Calu3 (cell line): ENCODE measurements around the gene IL1RAPL2. TPM values are rescaled to one million over a fixed set of nuclear protein-coding genes. Genes with fewer than 3 reads are reported as not detected.

Source experiments
- BruUV-seq: library from RNA; stranded (reverse); fragments of 400-500 nt; replicated peaks from 2 replicates; lab custom pipeline; 2021; lab: Mats Ljungman, UMichigan
- CTCF ChIA-PET: fragments of 300-600 bp; sonication (Branson Sonifier 250); formaldehyde crosslinking; loops from one replicate; lab custom pipeline; 2022; ENCODE audit warnings: antibody characterized with exemption; lab: Charles Lee
- DNase-seq: peaks from one replicate; pipeline ENCODE4 v3.0.0; 2022
- H3K27ac Mint-ChIP-seq: one replicate; pipeline ENCODE4 v1.8.0; 2022; ENCODE audit warnings: mixed read lengths; ENCODE audit not compliant: unreplicated experiment
- H3K27me3 Mint-ChIP-seq: one replicate; pipeline ENCODE4 v1.8.0; 2022; ENCODE audit warnings: mixed read lengths; ENCODE audit not compliant: unreplicated experiment
- H3K36me3 Mint-ChIP-seq: one replicate; pipeline ENCODE4 v1.8.0; 2022; ENCODE audit warnings: mild to moderate bottlenecking, moderate library complexity, mixed read lengths; ENCODE audit not compliant: insufficient read depth, unreplicated experiment
- H3K4me1 Mint-ChIP-seq: one replicate; pipeline ENCODE4 v1.8.0; 2022; ENCODE audit warnings: mild to moderate bottlenecking, low read depth, mixed read lengths; ENCODE audit not compliant: unreplicated experiment
- H3K4me3 Mint-ChIP-seq: one replicate; pipeline ENCODE4 v1.8.0; 2022; ENCODE audit warnings: mild to moderate bottlenecking, low read depth, moderate library complexity, mixed read lengths; ENCODE audit not compliant: unreplicated experiment
- H3K9me3 Mint-ChIP-seq: one replicate; pipeline ENCODE4 v1.8.0; 2022; ENCODE audit warnings: low read depth, mixed read lengths; ENCODE audit not compliant: unreplicated experiment
- intact Hi-C: fragments of 100-400 bp; cut with micrococcal nuclease; formaldehyde crosslinking; loops from one replicate; pipeline ENCODE4 v1.10.0; 2022; ENCODE audit not compliant: unreplicated experiment
- total RNA-seq: library from RNA; stranded (reverse); gene quantifications from 2 replicates; pipeline ENCODE4 v1.2.3, GENCODE V29; 2022
- TF ChIP-seq, protein P1 (sequence below): fragments of 200-600 bp; IDR thresholded peaks from one replicate; pipeline ENCODE4 v1.8.0; 2022; ENCODE audit warnings: antibody characterized with exemption; ENCODE audit not compliant: unreplicated experiment

The IL1RAPL2 gene
- total RNA-seq, 1 experiment from 2014 or later, result not detected

DNA sequence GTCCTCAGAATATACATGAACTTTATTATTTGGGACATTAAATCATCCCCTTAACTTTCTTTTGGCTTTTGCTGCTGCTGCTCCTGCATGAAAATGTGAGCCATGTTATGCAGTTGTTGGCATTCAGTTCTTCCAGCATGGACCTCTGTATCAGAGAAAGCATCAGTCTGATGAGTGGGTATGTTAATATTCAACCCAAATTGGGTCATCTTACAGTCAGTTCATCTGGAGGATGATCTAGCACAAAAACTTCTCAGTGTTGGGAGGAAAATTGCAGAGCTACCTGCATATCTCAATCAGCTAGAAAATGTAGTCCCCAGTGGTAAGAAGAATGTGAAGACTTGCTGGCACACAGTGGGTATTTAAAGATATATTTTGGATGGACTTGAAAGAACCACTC lies 96.7 kb downstream of the IL1RAPL2 start:
- H3K4me3 Mint-ChIP-seq, result no peak overlapping the region
- no peaks in the 10 kb centered on the region for H3K27me3 Mint-ChIP-seq
- CTCF ChIA-PET, result no interaction called here
- H3K9me3 Mint-ChIP-seq, result no peaks in the 10 kb centered on the region
- peaks cover 14% of the 10 kb centered on the region for H3K4me1 Mint-ChIP-seq
- H3K36me3 Mint-ChIP-seq, result no peaks in the 10 kb centered on the region
- H3K27ac Mint-ChIP-seq, result no peak overlapping the region
- intact Hi-C loops, result no loop called here
- no peak for DNase-seq
- TF ChIP-seq, protein P1, sequence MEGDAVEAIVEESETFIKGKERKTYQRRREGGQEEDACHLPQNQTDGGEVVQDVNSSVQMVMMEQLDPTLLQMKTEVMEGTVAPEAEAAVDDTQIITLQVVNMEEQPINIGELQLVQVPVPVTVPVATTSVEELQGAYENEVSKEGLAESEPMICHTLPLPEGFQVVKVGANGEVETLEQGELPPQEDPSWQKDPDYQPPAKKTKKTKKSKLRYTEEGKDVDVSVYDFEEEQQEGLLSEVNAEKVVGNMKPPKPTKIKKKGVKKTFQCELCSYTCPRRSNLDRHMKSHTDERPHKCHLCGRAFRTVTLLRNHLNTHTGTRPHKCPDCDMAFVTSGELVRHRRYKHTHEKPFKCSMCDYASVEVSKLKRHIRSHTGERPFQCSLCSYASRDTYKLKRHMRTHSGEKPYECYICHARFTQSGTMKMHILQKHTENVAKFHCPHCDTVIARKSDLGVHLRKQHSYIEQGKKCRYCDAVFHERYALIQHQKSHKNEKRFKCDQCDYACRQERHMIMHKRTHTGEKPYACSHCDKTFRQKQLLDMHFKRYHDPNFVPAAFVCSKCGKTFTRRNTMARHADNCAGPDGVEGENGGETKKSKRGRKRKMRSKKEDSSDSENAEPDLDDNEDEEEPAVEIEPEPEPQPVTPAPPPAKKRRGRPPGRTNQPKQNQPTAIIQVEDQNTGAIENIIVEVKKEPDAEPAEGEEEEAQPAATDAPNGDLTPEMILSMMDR, result no peak
- no TSS peak for BruUV-seq

DNA sequence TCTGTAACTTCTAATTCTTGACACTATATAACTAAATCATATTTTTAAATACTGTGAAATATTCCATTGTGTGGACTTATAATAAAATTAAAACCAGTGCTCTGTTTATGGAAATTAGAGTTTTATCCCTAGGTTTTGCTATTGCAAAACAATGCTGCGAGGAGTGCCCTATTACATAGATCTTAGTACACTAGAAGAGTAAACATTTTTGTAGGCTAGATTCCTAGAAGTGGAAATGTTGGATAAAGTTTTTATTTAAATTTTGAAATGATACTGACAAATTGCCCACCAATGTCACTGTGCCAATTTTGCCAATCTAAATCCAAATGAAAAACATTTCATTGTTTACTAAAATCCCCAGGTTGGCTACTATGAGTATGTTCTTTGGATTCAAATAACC lies 99.7 kb downstream of the IL1RAPL2 start:
- no peak overlapping the region for H3K4me3 Mint-ChIP-seq
- H3K36me3 Mint-ChIP-seq, result no peaks in the 10 kb centered on the region
- no peak overlapping the region for H3K27ac Mint-ChIP-seq
- no peaks in the 10 kb centered on the region for H3K9me3 Mint-ChIP-seq
- DNase-seq, result no peak
- BruUV-seq, result no TSS peak
- H3K4me1 Mint-ChIP-seq, result peaks cover 23% of the 10 kb centered on the region
- H3K27me3 Mint-ChIP-seq, result no peaks in the 10 kb centered on the region
- intact Hi-C loops, result loop anchor here (5.0 kb wide), 2 partner anchors 47 to 98 kb away; partner anchors contain the start of gene IL1RAPL2
- CTCF ChIA-PET, result no interaction called here
- TF ChIP-seq, protein P1, result no peak

DNA sequence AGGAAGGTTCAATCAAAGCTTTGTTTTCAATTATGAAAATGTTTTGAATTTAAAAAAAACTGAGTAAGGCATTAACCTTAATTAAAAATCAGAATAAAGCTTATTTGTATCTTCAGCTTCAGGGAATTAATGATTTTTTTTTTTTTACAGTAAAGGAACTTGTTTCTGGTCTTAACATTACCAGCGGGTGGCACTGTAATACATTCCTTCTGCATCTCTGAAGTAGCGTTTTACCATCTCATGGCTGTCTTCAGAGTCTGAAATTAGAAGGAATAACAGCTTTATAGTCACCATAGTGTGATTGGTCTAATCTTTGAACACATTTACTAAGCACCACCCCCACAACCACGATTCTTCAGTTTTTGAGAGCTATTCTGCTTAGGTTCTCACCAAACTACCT lies 102.6 kb downstream of the IL1RAPL2 start:
- H3K4me1 Mint-ChIP-seq, result peaks cover 14% of the 10 kb centered on the region
- no peak overlapping the region for H3K27ac Mint-ChIP-seq
- DNase-seq, result no peak
- no peaks in the 10 kb centered on the region for H3K9me3 Mint-ChIP-seq
- no peak overlapping the region for H3K4me3 Mint-ChIP-seq
- no TSS peak for BruUV-seq
- no peaks in the 10 kb centered on the region for H3K36me3 Mint-ChIP-seq
- TF ChIP-seq, protein P1, result no peak
- H3K27me3 Mint-ChIP-seq, result no peaks in the 10 kb centered on the region
- CTCF ChIA-PET, result interaction anchor here (0.7 to 1.5 kb wide), 6 partner anchors 9 to 253 kb away, joined by 3 to 9 read pairs (median 4); partner anchors contain the start of gene IL1RAPL2
- intact Hi-C loops, result loop anchor here (1.0 to 5.0 kb wide), 4 partner anchors 44 to 522 kb away; partner anchors contain the start of gene IL1RAPL2

DNA sequence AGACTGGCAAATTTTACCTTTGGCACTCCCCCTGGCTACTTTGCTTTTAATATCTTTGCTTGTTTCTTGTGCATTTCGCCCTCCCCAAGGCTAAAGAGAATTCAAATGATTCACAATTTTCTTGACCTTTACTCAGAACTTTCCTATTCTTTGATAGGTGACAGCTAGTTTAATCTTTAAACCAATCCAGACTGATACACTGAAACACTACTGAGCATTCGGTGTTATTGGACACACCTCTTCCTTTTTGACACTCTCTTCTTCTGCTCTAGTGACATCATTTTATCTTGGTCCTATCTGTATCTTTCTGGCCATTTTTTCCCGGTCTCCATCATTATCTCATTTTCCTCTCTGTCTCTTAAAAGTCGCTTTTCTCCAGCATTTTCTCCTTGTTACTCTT lies 103.1 kb downstream of the IL1RAPL2 start:
- CTCF ChIA-PET, result interaction anchor here (1.0 to 1.5 kb wide), 5 partner anchors 9 to 253 kb away, joined by 3 to 9 read pairs (median 4); partner anchors contain the start of gene IL1RAPL2
- BruUV-seq, result no TSS peak
- intact Hi-C loops, result loop anchor here (2.0 to 5.0 kb wide), 3 partner anchors 43 to 522 kb away; partner anchors contain the start of gene IL1RAPL2

More for the DNA sequence above, 103.1 kb downstream of the IL1RAPL2 start:
- Mint-ChIP-seq H3K27me3 (no peaks in the 10 kb centered on the region), H3K4me1 (peaks cover 14% of the 10 kb centered on the region), H3K4me3 (no peak overlapping the region), H3K27ac (no peak overlapping the region), H3K36me3 (no peaks in the 10 kb centered on the region), H3K9me3 (no peaks in the 10 kb centered on the region)
- TF ChIP-seq, protein P1, result no peak
- no peak for DNase-seq
